IMR-90 (cell line): ENCODE data around the gene DNAH8. TPM values are rescaled to one million over a fixed set of nuclear protein-coding genes. Genes with fewer than 3 reads are reported as not detected.

ENCODE experiments used
- ATAC-seq: fragments of 200-7000 bp; cut with Tn5 transposase; 2 replicates; pipeline ENCODE4 v1.9.1; 2020; ENCODE audit warnings: low read depth, mild to moderate bottlenecking, moderate library complexity
- BruUV-seq: library from RNA; stranded (reverse); fragments of 400-500 nt; replicated peaks from 2 replicates; lab custom pipeline; 2021; lab: Mats Ljungman, UMichigan
- CTCF ChIA-PET: fragments of 300-600 bp; formaldehyde crosslinking; extraction: SDS; loops from one replicate; lab custom pipeline; 2021; ENCODE audit warnings: antibody characterized with exemption; lab: Yijun Ruan, JAX
- POLR2A ChIA-PET: fragments of 300-600 bp; sonication (Branson Sonifier 250); formaldehyde crosslinking; loops from one replicate; lab custom pipeline; 2022; ENCODE audit warnings: antibody characterized with exemption; ENCODE audit not compliant: unreplicated experiment; lab: Charles Lee
- DNase-seq: peaks from one replicate; pipeline ENCODE4 v3.0.0; 2013
- H2AFZ ChIP-seq: replicated peaks from 2 replicates; pipeline ENCODE3; 2013; ENCODE audit warnings: low read length, mild to moderate bottlenecking; ENCODE audit not compliant: poor library complexity
- H2AK5ac ChIP-seq: 2 replicates; pipeline ENCODE4 v1.6.1; 2013; ENCODE audit warnings: low read depth, low read length, inconsistent platforms
- H2AK9ac ChIP-seq: replicated peaks from 2 replicates; pipeline ENCODE3; 2013; ENCODE audit warnings: mild to moderate bottlenecking, low read depth, low read length, moderate library complexity; ENCODE audit not compliant: poor library complexity
- H2BK120ac ChIP-seq: 2 replicates; pipeline ENCODE4 v1.6.1; 2013; ENCODE audit warnings: low read depth, low read length, inconsistent platforms
- H2BK15ac ChIP-seq: 3 replicates; pipeline ENCODE4 v1.6.1; 2013; ENCODE audit warnings: low read depth, low read length, inconsistent platforms
- H2BK20ac ChIP-seq: 2 replicates; pipeline ENCODE4 v1.6.1; 2013; ENCODE audit warnings: low read depth, mild to moderate bottlenecking, inconsistent platforms, low read length, moderate library complexity
- H2BK5ac ChIP-seq: 2 replicates; pipeline ENCODE4 v1.6.1; 2013; ENCODE audit warnings: mild to moderate bottlenecking, low read depth, low read length, inconsistent platforms; ENCODE audit not compliant: poor library complexity, severe bottlenecking
- H3K14ac ChIP-seq: replicated peaks from 2 replicates; pipeline ENCODE4 v1.6.1; 2013; ENCODE audit warnings: low read depth, low read length, inconsistent platforms
- H3K18ac ChIP-seq: 2 replicates; pipeline ENCODE4 v1.6.1; 2013; ENCODE audit warnings: low read depth, low read length, control low read depth
- H3K23ac ChIP-seq: 2 replicates; pipeline ENCODE4 v1.6.1; 2013; ENCODE audit warnings: low read depth, low read length, inconsistent platforms
- H3K27ac ChIP-seq: 2 replicates; pipeline ENCODE4 v1.5.1; 2013; ENCODE audit warnings: mild to moderate bottlenecking, control low read depth, low read length; ENCODE audit not compliant: insufficient read depth
- H3K27me3 ChIP-seq: 2 replicates; pipeline ENCODE4 v1.6.1; 2013; ENCODE audit warnings: low read length; ENCODE audit not compliant: control insufficient read depth, insufficient read depth
- H3K36me3 ChIP-seq: 2 replicates; pipeline ENCODE4 v1.6.1; 2013; ENCODE audit warnings: low read length, mixed read lengths; ENCODE audit not compliant: control insufficient read depth, insufficient read depth
- H3K4ac ChIP-seq: 2 replicates; pipeline ENCODE4 v1.6.1; 2013; ENCODE audit warnings: low read depth, low read length, inconsistent platforms
- H3K4me1 ChIP-seq: 2 replicates; pipeline ENCODE4 v1.6.1; 2013; ENCODE audit warnings: low read length, mixed read lengths; ENCODE audit not compliant: control insufficient read depth, insufficient read depth
- H3K4me2 ChIP-seq: 2 replicates; pipeline ENCODE4 v1.6.1; 2013; ENCODE audit warnings: low read depth, mild to moderate bottlenecking, control low read depth, low read length, moderate library complexity
- H3K4me3 ChIP-seq: 2 replicates; pipeline ENCODE4 v1.5.1; 2013; ENCODE audit warnings: low read depth, mild to moderate bottlenecking, control low read depth, low read length, moderate library complexity; ENCODE audit not compliant: insufficient read depth
- H3K56ac ChIP-seq: 2 replicates; pipeline ENCODE4 v1.6.1; 2013; ENCODE audit warnings: low read length, inconsistent platforms; ENCODE audit not compliant: insufficient read depth; ENCODE audit errors: extremely low read depth
- H3K79me1 ChIP-seq, 2 experiments: 2 replicates each; pipeline ENCODE4 v1.6.1; 2013; ENCODE audit warnings: low read length in 2 of 2, inconsistent platforms in 1 of 2, low read depth in 1 of 2
- H3K9ac ChIP-seq: 2 replicates; pipeline ENCODE4 v1.6.1; 2013; ENCODE audit warnings: low read depth, low read length, control low read depth
- H3K9me1 ChIP-seq: 2 replicates; pipeline ENCODE4 v1.6.1; 2013; ENCODE audit warnings: low read length, inconsistent platforms; ENCODE audit not compliant: insufficient read depth
- H3K9me3 ChIP-seq: 2 replicates; pipeline ENCODE4 v1.6.1; 2013; ENCODE audit warnings: low read length; ENCODE audit not compliant: control insufficient read depth, insufficient read depth
- H4K20me1 ChIP-seq: 2 replicates; pipeline ENCODE4 v1.6.1; 2013; ENCODE audit warnings: low read length, inconsistent platforms; ENCODE audit not compliant: insufficient read depth
- H4K5ac ChIP-seq: 2 replicates; pipeline ENCODE4 v1.6.1; 2013; ENCODE audit warnings: mild to moderate bottlenecking, low read depth, low read length, control low read depth
- H4K8ac ChIP-seq, 2 experiments: 2 replicates each; pipeline ENCODE4 v1.6.1; 2013; ENCODE audit warnings: low read depth in 2 of 2, low read length in 2 of 2, control low read depth in 1 of 2, inconsistent platforms in 1 of 2
- H4K91ac ChIP-seq: 2 replicates; pipeline ENCODE4 v1.6.1; 2013; ENCODE audit warnings: low read depth, low read length, inconsistent platforms; ENCODE audit not compliant: insufficient read depth
- BHLHE40 ChIP-seq: fragments of 150-350 bp; IDR thresholded peaks from 2 replicates; pipeline ENCODE4 v1.6.1; 2016; ENCODE audit warnings: mild to moderate bottlenecking, low read depth, low read length
- CEBPB ChIP-seq: IDR thresholded peaks from 2 replicates; pipeline ENCODE4 v1.6.1; 2012; ENCODE audit warnings: low read depth, low read length, improper control_type of control experiment
- CHD1 ChIP-seq: IDR thresholded peaks from 2 replicates; pipeline ENCODE4 v1.6.1; 2012; ENCODE audit warnings: low read depth, low read length, improper control_type of control experiment
- FOS ChIP-seq: fragments of 150-350 bp; IDR thresholded peaks from 2 replicates; pipeline ENCODE4 v1.6.1; 2016; ENCODE audit warnings: low read depth, low read length
- MAFK ChIP-seq: IDR thresholded peaks from 2 replicates; pipeline ENCODE4 v1.6.1; 2012; ENCODE audit warnings: low read depth, low read length, improper control_type of control experiment
- MAZ ChIP-seq: IDR thresholded peaks from 2 replicates; pipeline ENCODE4 v1.6.1; 2012; ENCODE audit warnings: low read depth, mild to moderate bottlenecking, low read length, improper control_type of control experiment, moderate library complexity, borderline replicate concordance
- MXI1 ChIP-seq: IDR thresholded peaks from 2 replicates; pipeline ENCODE4 v1.6.1; 2012; ENCODE audit warnings: low read depth, mild to moderate bottlenecking, low read length, moderate library complexity, borderline replicate concordance
- NFE2L2 ChIP-seq: fragments of 150-350 bp; IDR thresholded peaks from 2 replicates; pipeline ENCODE4 v1.6.1; 2016; ENCODE audit warnings: low read depth, mild to moderate bottlenecking, low read length
- RAD21 ChIP-seq: IDR thresholded peaks from 2 replicates; pipeline ENCODE4 v1.6.1; 2012; ENCODE audit warnings: low read length, improper control_type of control experiment
- RCOR1 ChIP-seq: IDR thresholded peaks from 2 replicates; pipeline ENCODE4 v1.6.1; 2012; ENCODE audit warnings: mild to moderate bottlenecking, low read length, improper control_type of control experiment; ENCODE audit not compliant: insufficient replicate concordance
- RFX5 ChIP-seq: IDR thresholded peaks from 2 replicates; pipeline ENCODE4 v1.8.0; 2012; ENCODE audit warnings: low read depth, mild to moderate bottlenecking, low read length, moderate library complexity
- SMC3 ChIP-seq: fragments of 150-350 bp; IDR thresholded peaks from 2 replicates; pipeline ENCODE4 v1.6.1; 2016; ENCODE audit warnings: low read depth, mild to moderate bottlenecking, antibody characterized with exemption, low read length, moderate library complexity
- WGBS, 2 experiments: methylation state at CpG; one replicate each; pipeline versions ENCODE4 v1.1.5 to v1.1.7; 2013; ENCODE audit warnings: missing lambda C conversion rate in 2 of 2; ENCODE audit not compliant: insufficient read length in 1 of 2; ENCODE audit errors: extremely low coverage in 2 of 2; 5-methylcytosine and 5-hydroxymethylcytosine counted together
- dilution Hi-C: fragments of 300-500 bp; cut with HindIII; formaldehyde crosslinking; loops from one replicate; pipeline ENCODE4 v1.14.3; 2018; ENCODE audit warnings: low sequenced_read_pairs; ENCODE audit not compliant: unreplicated experiment
- in situ Hi-C: fragments of 300-500 bp; cut with MboI; formaldehyde crosslinking; loops from 3 replicates; pipeline ENCODE4 v1.14.3; 2019; ENCODE audit warnings: low sequenced_read_pairs, inconsistent platforms, mixed read lengths
- intact Hi-C: fragments of 100-400 bp; cut with micrococcal nuclease; formaldehyde crosslinking; loops from 2 replicates; pipeline ENCODE4 v1.10.0; 2022
- polyA plus RNA-seq, 3 experiments: library from polyadenylated mRNA; depleted of rRNA; stranded (reverse); fragments of >200 nt; gene quantifications; 2 replicates each; pipeline ENCODE4 v1.2.3, GENCODE V29; 2012; ENCODE audit warnings: low replicate concordance in 1 of 3
- total RNA-seq: library from RNA; depleted of rRNA; stranded (reverse); fragments of >200 nt; gene quantifications from 2 replicates; pipeline ENCODE4 v1.2.3, GENCODE V29; 2012
- TF ChIP-seq, protein P1 (sequence below): fragments of 150-350 bp; IDR thresholded peaks from 2 replicates; pipeline ENCODE4 v1.6.1; 2017; ENCODE audit warnings: mild to moderate bottlenecking, antibody characterized with exemption, low read length, low read depth

Gene DNAH8
- total and polyA plus RNA-seq, 2 of the 4 experiments (the other 2 are of a cell fraction): not detected

DNA sequence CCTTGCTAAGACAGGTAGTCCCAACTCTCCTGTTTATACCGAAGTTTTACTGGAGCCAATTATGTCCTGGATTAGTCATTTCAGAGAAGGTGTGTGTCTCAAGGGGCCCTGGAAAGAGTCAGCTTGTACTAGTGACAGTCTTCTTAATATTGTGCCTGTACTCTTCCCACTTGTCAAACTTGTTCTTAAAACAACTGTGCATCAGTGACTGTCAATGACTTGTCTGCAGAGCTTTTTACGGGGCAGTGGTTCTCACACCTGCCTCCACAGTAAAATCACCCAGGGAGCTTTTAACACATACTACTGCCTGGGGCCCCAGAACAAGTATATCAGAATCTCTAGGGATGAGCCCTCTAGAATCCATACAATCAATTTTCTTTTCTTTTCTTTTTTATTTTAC, 305.0 kb downstream of the DNAH8 start:
- CTCF ChIA-PET: interaction anchor here (1.6 kb wide), 1 partner anchor 10 kb away, joined by 4 read pairs; no protein-coding TSS in a partner anchor
- Histone ChIP-seq H3K18ac (no peak overlapping the region), H4K8ac (no peak overlapping the region), H3K9me3 (no peaks in the 10 kb centered on the region), H3K4me3 (no peak overlapping the region), H4K91ac (no peak overlapping the region), H3K4ac (no peak overlapping the region), H3K79me1 (no peaks in the 10 kb centered on the region), H3K9ac (no peak overlapping the region), H3K23ac (no peak overlapping the region), H4K20me1 (no peaks in the 10 kb centered on the region), H2AK5ac (no peak overlapping the region), H3K56ac (no peak overlapping the region), H2AK9ac (no peak overlapping the region), H2BK20ac (no peak overlapping the region), H2AFZ (no peak overlapping the region), H2BK15ac (no peak overlapping the region), H2BK5ac (no peak overlapping the region), H3K9me1 (no peaks in the 10 kb centered on the region), H2BK120ac (no peak overlapping the region), H3K27me3 (no peaks in the 10 kb centered on the region), H3K4me1 (no peaks in the 10 kb centered on the region), H3K27ac (no peak overlapping the region), H3K14ac (no peak overlapping the region), H3K4me2 (no peak overlapping the region), H4K5ac (no peak overlapping the region), H3K36me3 (no peaks in the 10 kb centered on the region)
- dilution Hi-C loops: no loop called here
- intact Hi-C loops: no loop called here
- no TSS peak for BruUV-seq
- in situ Hi-C loops: no loop called here
- no peak for ATAC-seq
- no peak for TF ChIP-seq BHLHE40
- TF ChIP-seq CEBPB: no peak
- TF ChIP-seq MXI1: no peak
- TF ChIP-seq CHD1: no peak
- no peak for TF ChIP-seq NFE2L2
- no peak for TF ChIP-seq RAD21
- no peak for TF ChIP-seq RFX5
- TF ChIP-seq, protein P1, sequence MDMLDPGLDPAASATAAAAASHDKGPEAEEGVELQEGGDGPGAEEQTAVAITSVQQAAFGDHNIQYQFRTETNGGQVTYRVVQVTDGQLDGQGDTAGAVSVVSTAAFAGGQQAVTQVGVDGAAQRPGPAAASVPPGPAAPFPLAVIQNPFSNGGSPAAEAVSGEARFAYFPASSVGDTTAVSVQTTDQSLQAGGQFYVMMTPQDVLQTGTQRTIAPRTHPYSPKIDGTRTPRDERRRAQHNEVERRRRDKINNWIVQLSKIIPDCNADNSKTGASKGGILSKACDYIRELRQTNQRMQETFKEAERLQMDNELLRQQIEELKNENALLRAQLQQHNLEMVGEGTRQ: no peak
- TF ChIP-seq FOS: no peak
- no peak for TF ChIP-seq MAZ
- no peak for TF ChIP-seq RCOR1
- no peak for TF ChIP-seq SMC3
- no peak for TF ChIP-seq MAFK
- DNase-seq: no peak
- WGBS, 2 experiments: no CpG with 5 or more reads among the region's 2 CpGs
- POLR2A ChIA-PET: no interaction called here
